Cardiac muscle cell (in vitro differentiated cells and primary cell): ENCODE data around the gene ST8SIA5. TPM values are rescaled to one million over a fixed set of nuclear protein-coding genes. Genes with fewer than 3 reads are reported as not detected.

Experiments used
- DNase-seq, 2 donors: peaks; one replicate each; pipeline versions ENCODE4 v3.0.0 to v3.0.0-alpha.2; 2010 to 2017; ENCODE audit warnings: low read depth in 1 of 2, low spot score in 1 of 2
- H3K27ac ChIP-seq: fragments of 200-600 bp; sonication (generic); 2 replicates; pipeline ENCODE4 v1.5.1; 2016
- H3K27me3 ChIP-seq: fragments of 200-600 bp; sonication (generic); 2 replicates; pipeline ENCODE4 v1.6.0; 2016; ENCODE audit warnings: control low read depth
- H3K36me3 ChIP-seq: fragments of 200-600 bp; sonication (generic); 2 replicates; pipeline ENCODE4 v1.5.1; 2016; ENCODE audit warnings: control low read depth
- H3K4me1 ChIP-seq: fragments of 200-600 bp; sonication (generic); 2 replicates; pipeline ENCODE4 v1.8.1; 2017; ENCODE audit warnings: low read depth, mild to moderate bottlenecking, mixed run types
- H3K4me3 ChIP-seq: fragments of 200-600 bp; sonication (generic); 2 replicates; pipeline ENCODE4 v1.5.1; 2016; ENCODE audit warnings: mild to moderate bottlenecking
- H3K9me3 ChIP-seq: fragments of 200-600 bp; sonication (generic); 2 replicates; pipeline ENCODE4 v1.5.1; 2017; ENCODE audit warnings: low read depth, mild to moderate bottlenecking, control low read depth
- polyA plus RNA-seq: library from polyadenylated mRNA; unstranded; fragments of >200 nt; fragmentation: Nextera tagmentation; extraction: Ambion mirVana; gene quantifications from 2 replicates; pipeline ENCODE4 v1.2.1, GENCODE V29; 2016
- total RNA-seq: library from RNA; depleted of rRNA; stranded (reverse); fragments of >200 nt; gene quantifications from 2 replicates; pipeline ENCODE4 v1.2.3, GENCODE V29; 2016
- TF ChIP-seq, protein P1 (sequence below): IDR thresholded peaks from 2 replicates; pipeline ENCODE4 v1.5.1; 2012; ENCODE audit warnings: low read depth, mild to moderate bottlenecking, low read length

Gene ST8SIA5
- total and polyA plus RNA-seq, 2 experiments from 2014 or later: 0.83 TPM; not detected in 1

DNA sequence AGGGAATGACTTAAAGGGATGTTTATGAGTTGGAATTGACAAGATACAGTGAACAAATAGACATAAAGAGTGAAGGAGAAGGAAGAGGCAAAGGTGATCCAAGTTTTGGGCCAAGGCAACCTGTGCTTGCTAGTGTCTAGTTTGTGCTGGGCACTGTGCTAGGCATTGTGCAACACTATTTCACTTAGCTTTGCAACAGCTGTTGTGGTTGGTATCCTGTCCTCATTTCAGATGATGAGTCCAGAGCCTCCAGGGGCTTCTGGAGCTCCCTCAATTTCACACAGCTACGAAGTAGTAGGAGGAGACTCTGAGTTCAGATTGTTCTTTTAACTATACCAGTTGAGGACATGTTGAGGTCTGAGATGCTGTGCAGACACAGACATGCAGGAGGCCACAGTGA lies 81.7 kb downstream of the ST8SIA5 start:
- Histone ChIP-seq H3K9me3 (no peaks in the 10 kb centered on the region), H3K4me1 (no peaks in the 10 kb centered on the region), H3K4me3 (no peak overlapping the region), H3K36me3 (no peaks in the 10 kb centered on the region), H3K27ac (no peak overlapping the region), H3K27me3 (no peaks in the 10 kb centered on the region)
- TF ChIP-seq, protein P1, sequence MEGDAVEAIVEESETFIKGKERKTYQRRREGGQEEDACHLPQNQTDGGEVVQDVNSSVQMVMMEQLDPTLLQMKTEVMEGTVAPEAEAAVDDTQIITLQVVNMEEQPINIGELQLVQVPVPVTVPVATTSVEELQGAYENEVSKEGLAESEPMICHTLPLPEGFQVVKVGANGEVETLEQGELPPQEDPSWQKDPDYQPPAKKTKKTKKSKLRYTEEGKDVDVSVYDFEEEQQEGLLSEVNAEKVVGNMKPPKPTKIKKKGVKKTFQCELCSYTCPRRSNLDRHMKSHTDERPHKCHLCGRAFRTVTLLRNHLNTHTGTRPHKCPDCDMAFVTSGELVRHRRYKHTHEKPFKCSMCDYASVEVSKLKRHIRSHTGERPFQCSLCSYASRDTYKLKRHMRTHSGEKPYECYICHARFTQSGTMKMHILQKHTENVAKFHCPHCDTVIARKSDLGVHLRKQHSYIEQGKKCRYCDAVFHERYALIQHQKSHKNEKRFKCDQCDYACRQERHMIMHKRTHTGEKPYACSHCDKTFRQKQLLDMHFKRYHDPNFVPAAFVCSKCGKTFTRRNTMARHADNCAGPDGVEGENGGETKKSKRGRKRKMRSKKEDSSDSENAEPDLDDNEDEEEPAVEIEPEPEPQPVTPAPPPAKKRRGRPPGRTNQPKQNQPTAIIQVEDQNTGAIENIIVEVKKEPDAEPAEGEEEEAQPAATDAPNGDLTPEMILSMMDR: no peak
- DNase-seq: no peak

DNA sequence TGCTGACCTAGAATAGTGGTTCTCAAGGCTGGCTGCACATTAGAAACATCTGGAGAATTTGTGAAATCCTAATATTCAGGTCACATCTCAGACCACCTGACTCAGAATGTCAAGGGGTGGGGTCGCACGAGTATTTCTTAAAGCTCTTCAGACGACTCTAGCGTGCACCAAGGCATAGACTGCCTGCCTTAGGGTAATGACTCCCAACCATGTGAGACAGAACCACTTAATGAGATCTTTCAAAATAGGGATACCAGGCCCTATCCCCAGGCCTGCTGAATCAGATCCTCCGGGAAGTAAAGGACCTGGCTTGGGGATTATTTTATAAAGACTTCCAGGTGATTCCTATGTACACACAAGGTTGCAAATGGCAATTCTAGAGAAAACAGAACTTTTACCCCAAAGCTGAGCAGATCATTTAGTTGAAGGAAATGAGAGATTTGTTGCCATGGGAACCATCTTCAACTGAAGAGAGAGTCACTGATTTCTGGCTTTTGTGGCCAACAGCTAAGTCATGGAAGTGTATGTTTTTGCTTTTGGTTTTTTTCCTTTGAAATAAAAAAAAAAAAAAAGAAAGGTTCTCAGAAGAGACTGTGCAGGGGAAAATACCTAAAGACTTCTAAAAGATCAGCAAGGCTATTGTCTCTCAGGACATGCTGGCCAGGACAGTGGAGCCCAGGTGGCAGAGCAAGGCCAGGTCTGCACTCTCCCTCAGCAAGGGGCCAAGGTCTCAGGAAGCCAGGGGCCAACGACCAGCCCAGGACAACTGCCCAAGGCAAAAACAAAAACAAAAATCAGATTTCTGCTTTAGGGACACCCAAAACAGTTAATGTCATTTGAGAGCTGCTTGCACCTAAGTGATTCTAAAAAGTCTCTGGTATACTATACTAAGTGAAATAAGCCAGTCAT lies 84.5 kb downstream of the ST8SIA5 start:
- Histone ChIP-seq H3K9me3 (no peaks in the 10 kb centered on the region), H3K27me3 (no peaks in the 10 kb centered on the region), H3K4me1 (no peaks in the 10 kb centered on the region), H3K36me3 (no peaks in the 10 kb centered on the region), H3K4me3 (no peak overlapping the region), H3K27ac (no peak overlapping the region)
- DNase-seq: no peak
- TF ChIP-seq, protein P1: no peak

DNA sequence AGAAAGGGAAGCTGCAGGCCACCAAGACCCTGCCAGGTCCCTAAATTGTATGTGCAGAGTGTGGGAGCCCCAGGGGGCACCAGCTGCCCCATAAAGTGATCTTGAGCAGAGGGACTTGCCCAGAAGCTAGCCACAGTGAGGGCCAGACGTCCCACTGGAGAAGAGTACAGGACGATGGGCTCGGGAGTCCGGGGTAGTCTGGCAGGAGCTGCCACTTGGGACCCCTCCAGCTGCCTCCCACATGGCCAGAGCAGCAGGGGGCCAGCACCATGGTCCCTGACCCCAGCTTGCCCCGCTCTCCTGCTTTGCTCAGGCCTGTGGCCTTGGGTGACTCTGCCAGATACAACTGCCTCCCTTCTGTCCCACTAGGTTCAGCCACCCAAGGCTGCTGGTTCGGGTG lies 88.2 kb downstream of the ST8SIA5 start:
- H3K4me3 ChIP-seq: no peak overlapping the region
- H3K36me3 ChIP-seq: no peaks in the 10 kb centered on the region
- no peak for DNase-seq
- no peaks in the 10 kb centered on the region for H3K27me3 ChIP-seq
- H3K9me3 ChIP-seq: no peaks in the 10 kb centered on the region
- no peaks in the 10 kb centered on the region for H3K4me1 ChIP-seq
- no peak overlapping the region for H3K27ac ChIP-seq
- TF ChIP-seq, protein P1: no peak

DNA sequence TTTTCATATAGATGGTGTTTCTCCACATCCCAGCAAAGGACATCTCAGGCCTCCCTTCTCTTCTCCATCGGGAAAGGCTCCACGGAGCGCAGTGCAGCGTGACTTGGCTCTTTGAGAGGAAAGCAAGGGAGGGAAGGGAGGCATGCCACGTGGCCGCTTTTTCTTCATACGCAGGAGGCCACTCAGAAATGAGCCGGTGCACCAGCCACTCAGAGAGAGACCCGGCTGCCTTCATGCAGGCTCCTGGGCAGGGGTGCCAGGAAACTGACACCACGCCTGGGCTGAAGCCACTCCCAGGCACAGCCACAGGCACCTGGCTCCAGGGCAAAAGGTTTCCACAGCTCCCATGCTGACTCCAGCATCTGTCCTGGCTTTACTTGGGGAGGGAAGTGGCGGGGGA lies 88.7 kb downstream of the ST8SIA5 start:
- DNase-seq: no peak
- no peak overlapping the region for H3K4me3 ChIP-seq
- H3K4me1 ChIP-seq: no peaks in the 10 kb centered on the region
- TF ChIP-seq, protein P1: no peak
- no peaks in the 10 kb centered on the region for H3K27me3 ChIP-seq
- H3K9me3 ChIP-seq: no peaks in the 10 kb centered on the region
- no peak overlapping the region for H3K27ac ChIP-seq
- no peaks in the 10 kb centered on the region for H3K36me3 ChIP-seq

DNA sequence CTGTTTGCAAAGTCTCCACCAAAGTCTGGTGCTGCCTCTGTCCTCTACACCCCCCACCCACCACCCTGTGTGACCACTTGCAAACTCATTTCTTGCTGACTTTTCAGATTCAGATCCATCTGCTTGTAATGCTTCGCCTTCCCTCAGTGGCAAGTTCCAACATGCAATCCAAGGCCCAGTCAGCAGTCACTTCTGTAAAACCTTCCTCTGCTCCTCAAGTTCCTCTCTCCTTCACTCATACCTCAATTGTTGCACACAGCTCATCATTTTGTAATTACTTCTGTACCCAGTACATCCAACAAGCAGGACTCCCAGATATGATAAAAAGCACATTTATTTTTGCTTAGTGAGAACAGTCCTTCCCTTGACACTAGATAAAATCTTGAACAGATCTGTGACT lies 93.3 kb downstream of the ST8SIA5 start:
- TF ChIP-seq, protein P1: no peak
- Histone ChIP-seq H3K27me3 (no peaks in the 10 kb centered on the region), H3K36me3 (no peaks in the 10 kb centered on the region), H3K27ac (no peak overlapping the region), H3K4me1 (no peaks in the 10 kb centered on the region), H3K9me3 (no peaks in the 10 kb centered on the region), H3K4me3 (no peak overlapping the region)
- DNase-seq: no peak
